GM20000 (cell line): ENCODE data around the gene ARNT2.

Experiments
- DNase-seq: peaks from one replicate; pipeline ENCODE4 v3.0.0; 2012; ENCODE audit warnings: low spot score
- CTCF ChIP-seq: IDR thresholded peaks from 2 replicates; pipeline ENCODE4 v1.5.1; 2012; ENCODE audit warnings: mild to moderate bottlenecking, control low read depth; ENCODE audit errors: extremely low read depth, missing control alignments

The ARNT2 gene

DNA sequence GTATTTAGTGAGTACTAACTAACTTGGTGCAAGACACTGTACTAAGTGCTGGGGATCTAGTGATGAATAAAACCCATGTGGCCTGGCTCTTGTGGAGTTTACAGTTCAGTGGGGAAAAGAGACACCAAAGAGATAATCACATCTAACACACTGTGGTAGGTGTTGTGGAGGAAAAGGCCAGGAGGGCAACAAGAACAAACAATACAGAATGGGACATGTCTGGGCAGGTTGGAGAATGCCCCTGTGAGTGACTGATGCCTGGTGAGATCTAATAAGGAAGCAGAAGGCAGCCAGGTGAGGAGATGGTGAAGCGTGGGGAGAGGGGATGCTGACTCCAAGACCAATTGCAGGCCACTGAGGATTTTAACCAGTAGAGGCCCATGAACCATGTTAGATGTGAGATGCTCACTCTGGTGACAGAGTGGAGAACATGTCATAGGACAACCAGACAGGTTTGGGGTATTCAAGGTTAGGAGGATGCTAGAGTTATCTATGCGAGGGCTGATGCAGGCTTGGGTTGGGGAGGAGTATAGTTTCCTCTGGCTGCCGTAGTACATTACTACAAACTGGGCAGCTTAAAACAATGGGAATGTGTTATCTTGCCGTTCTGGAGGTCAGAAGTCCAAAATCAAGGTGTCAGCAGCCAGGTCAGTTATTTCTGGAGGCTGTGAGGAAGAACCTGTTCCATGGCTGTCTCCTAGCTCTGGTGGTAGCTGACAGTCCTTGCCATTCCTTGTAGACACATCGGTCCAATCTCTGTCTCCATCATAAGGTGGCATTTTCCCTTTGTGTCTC is 81.4 kb downstream of the ARNT2 start:
- no peak for TF ChIP-seq CTCF
- no peak for DNase-seq

DNA sequence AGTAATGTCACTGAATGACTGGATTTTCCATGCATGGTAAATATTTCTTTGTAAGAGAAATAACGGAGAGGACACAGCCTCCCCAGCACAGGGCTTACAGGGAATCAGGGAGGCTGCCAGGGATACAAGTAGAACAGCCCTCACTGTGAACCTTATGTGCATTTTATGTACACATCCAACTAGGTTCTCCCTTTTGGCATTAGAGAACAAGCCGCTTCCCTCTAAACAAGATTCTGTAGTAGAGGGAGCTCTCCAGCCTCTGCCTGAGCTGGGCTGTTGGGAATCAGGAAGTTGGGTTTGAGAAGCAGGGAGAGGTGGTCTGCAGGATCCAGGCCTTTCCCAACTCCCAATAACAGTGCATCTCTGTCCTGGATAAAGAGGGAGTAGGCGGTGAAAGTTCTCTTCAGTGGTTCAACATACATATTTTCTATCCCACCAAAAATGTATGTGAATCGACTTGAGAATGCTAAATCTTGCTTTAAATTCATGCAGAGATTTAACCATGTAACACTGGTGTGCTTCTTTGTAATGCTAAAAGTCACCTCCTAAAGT is 83.7 kb downstream of the ARNT2 start:
- TF ChIP-seq CTCF = no peak
- DNase-seq = no peak

DNA sequence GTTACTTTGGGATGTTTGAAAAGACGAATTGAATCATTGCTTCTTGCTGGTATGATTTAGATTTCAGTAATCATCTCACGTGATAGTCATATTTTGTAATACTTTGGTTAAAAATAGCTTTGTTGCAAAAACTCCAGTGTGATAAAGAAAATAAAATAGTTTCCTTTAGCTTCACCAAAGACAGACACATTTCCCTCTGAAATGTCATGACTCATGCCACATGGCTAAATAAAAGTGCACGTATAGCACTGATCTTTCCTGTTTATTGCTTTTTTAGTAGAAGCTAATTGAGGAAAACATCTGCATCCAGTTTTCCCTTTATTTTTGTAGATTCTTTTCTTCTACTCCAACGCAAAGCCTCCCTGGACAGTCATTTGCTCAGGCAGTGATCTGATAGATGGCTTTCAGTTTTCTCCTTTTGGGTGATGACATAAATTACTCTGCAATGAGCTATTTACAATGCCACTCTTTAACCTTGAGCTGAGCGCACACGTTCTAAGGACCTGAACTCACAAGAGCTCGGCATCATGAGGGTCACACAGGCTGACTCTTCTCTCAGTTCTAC is 84.9 kb downstream of the ARNT2 start:
- TF ChIP-seq CTCF = no peak
- no peak for DNase-seq

DNA sequence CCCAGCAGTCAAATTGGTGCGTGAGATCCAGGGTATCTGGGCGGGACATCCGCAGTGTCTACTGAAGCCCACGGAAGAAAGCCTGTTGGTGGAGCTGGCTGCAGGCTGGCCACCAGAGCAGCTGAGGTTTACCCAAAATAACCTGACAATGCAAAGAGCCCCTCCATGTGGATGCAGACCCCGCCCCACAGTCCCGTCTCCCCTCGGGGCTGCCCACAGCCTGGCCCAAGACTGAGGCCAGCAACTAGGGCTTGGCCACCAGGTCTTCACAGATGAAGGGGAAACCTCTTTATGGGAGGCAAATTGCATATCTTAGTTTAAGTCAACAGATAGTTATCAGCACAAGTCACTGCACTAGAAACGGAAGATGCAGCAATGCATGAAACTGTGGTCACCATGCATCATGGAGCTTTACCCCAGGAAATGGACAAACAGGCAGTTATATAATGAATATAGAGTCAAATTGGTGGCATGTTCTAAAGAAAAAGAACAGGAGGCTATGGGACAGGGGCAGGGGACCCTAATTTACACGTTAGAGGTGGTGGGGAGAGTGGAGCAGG is 86.3 kb downstream of the ARNT2 start:
- no peak for DNase-seq
- no peak for TF ChIP-seq CTCF

GRCh38 chr15:80491163-80491847 is 87.1 kb downstream of the ARNT2 start:
- no peak for TF ChIP-seq CTCF

GRCh38 chr15:80492409-80492808 is 88.2 kb downstream of the ARNT2 start:
- no peak for TF ChIP-seq CTCF
- DNase-seq = no peak

More at GRCh38 chr15:80491163-80491847, 87.1 kb downstream of the ARNT2 start:
- DNase-seq = no peak
